ENCODE data around the gene AMPH.
"Not testable (repeated sequence)": the region's sequence is repeated elsewhere in the genome, so short reads cannot be mapped to it uniquely, and the experiment has no call there.

Gene AMPH

GRCh38 chr7:38411404-38411803 lies 219.8 kb downstream of the AMPH start:
- Histone ChIP-seq H3K27ac (ENCODE audit: insufficient read depth, low read depth, low read length, poor library complexity, severe bottlenecking) (no peak overlapping the region), H3K9me3 (ENCODE audit: control insufficient read depth, low read length) (no peaks in the 10 kb centered on the region), H3K36me3 (ENCODE audit: control insufficient read depth, insufficient read depth, low read length) (no peaks in the 10 kb centered on the region), H3K4me1 (ENCODE audit: control insufficient read depth, insufficient read depth, low read length) (no peaks in the 10 kb centered on the region), H3K4me3 (ENCODE audit: insufficient read depth, low read depth, low read length) (no peak overlapping the region), H3K27me3 (ENCODE audit: control insufficient read depth, insufficient read depth, low read length, poor library complexity, severe bottlenecking) (no peaks in the 10 kb centered on the region)
- WGBS, 2 experiments, result 74 to 100% methylated on average over 1 of the region's 1 CpG

GRCh38 chr7:38410056-38410455 lies 221.1 kb downstream of the AMPH start:
- Histone ChIP-seq H3K4me1 (ENCODE audit: control insufficient read depth, insufficient read depth, low read length) (no peaks in the 10 kb centered on the region), H3K27me3 (ENCODE audit: control insufficient read depth, insufficient read depth, low read length, poor library complexity, severe bottlenecking) (no peaks in the 10 kb centered on the region), H3K4me3 (ENCODE audit: insufficient read depth, low read depth, low read length) (no peak overlapping the region), H3K27ac (ENCODE audit: insufficient read depth, low read depth, low read length, poor library complexity, severe bottlenecking) (no peak overlapping the region), H3K9me3 (ENCODE audit: control insufficient read depth, low read length) (no peaks in the 10 kb centered on the region), H3K36me3 (ENCODE audit: control insufficient read depth, insufficient read depth, low read length) (no peaks in the 10 kb centered on the region)
- WGBS, 2 experiments, result 91 to 93% methylated on average over 2 of the region's 2 CpGs

GRCh38 chr7:38409531-38409930 lies 221.6 kb downstream of the AMPH start:
- H3K9me3 ChIP-seq (ENCODE audit: control insufficient read depth, low read length), result no peaks in the 10 kb centered on the region

GRCh38 chr7:38398725-38399321 lies 232.3 kb downstream of the AMPH start:
- WGBS, 2 experiments, result 18% methylated on average over 5 to 8 of the region's 9 CpGs
- Histone ChIP-seq H3K27ac (ENCODE audit: insufficient read depth, low read depth, low read length, poor library complexity, severe bottlenecking) (no peak overlapping the region), H3K4me1 (ENCODE audit: control insufficient read depth, insufficient read depth, low read length) (no peaks in the 10 kb centered on the region), H3K36me3 (ENCODE audit: control insufficient read depth, insufficient read depth, low read length) (no peaks in the 10 kb centered on the region), H3K9me3 (ENCODE audit: control insufficient read depth, low read length) (no peaks in the 10 kb centered on the region), H3K4me3 (ENCODE audit: insufficient read depth, low read depth, low read length) (no peak overlapping the region), H3K27me3 (ENCODE audit: control insufficient read depth, insufficient read depth, low read length, poor library complexity, severe bottlenecking) (no peaks in the 10 kb centered on the region)

More at GRCh38 chr7:38409531-38409930, 221.6 kb downstream of the AMPH start:
- Histone ChIP-seq H3K4me3 (ENCODE audit: insufficient read depth, low read depth, low read length) (no peak overlapping the region), H3K27me3 (ENCODE audit: control insufficient read depth, insufficient read depth, low read length, poor library complexity, severe bottlenecking) (no peaks in the 10 kb centered on the region), H3K4me1 (ENCODE audit: control insufficient read depth, insufficient read depth, low read length) (no peaks in the 10 kb centered on the region), H3K36me3 (ENCODE audit: control insufficient read depth, insufficient read depth, low read length) (no peaks in the 10 kb centered on the region), H3K27ac (ENCODE audit: insufficient read depth, low read depth, low read length, poor library complexity, severe bottlenecking) (no peak overlapping the region)
- WGBS, 2 experiments, result 92 to 93% methylated on average over 6 of the region's 6 CpGs

- H3K27ac ChIP-seq (ENCODE audit: insufficient read depth, low read depth, low read length, poor library complexity, severe bottlenecking), result no peak overlapping the region
- H3K36me3 ChIP-seq (ENCODE audit: control insufficient read depth, insufficient read depth, low read length), result no peaks in the 10 kb centered on the region
- H3K4me3 ChIP-seq (ENCODE audit: insufficient read depth, low read depth, low read length), result no peak overlapping the region
- no peaks in the 10 kb centered on the region for H3K4me1 ChIP-seq (ENCODE audit: control insufficient read depth, insufficient read depth, low read length)
- no peaks in the 10 kb centered on the region for H3K9me3 ChIP-seq (ENCODE audit: control insufficient read depth, low read length)
- no peaks in the 10 kb centered on the region for H3K27me3 ChIP-seq (ENCODE audit: control insufficient read depth, insufficient read depth, low read length, poor library complexity, severe bottlenecking)
- 97 to 100% methylated on average over 1 to 2 of the region's 2 CpGs for WGBS, 2 experiments
Observed at GRCh38 chr7:38396852-38397251, 234.3 kb downstream of the AMPH start.

- not testable (repeated sequence) for H3K4me1 ChIP-seq (ENCODE audit: control insufficient read depth, insufficient read depth, low read length); H3K36me3 ChIP-seq (ENCODE audit: control insufficient read depth, insufficient read depth, low read length); H3K27me3 ChIP-seq (ENCODE audit: control insufficient read depth, insufficient read depth, low read length, poor library complexity, severe bottlenecking); H3K4me3 ChIP-seq (ENCODE audit: insufficient read depth, low read depth, low read length); H3K27ac ChIP-seq (ENCODE audit: insufficient read depth, low read depth, low read length, poor library complexity, severe bottlenecking); H3K9me3 ChIP-seq (ENCODE audit: control insufficient read depth, low read length)
- WGBS, 2 experiments, result 95 to 100% methylated on average over 1 of the region's 1 CpG
Observed at GRCh38 chr7:38395921-38396552, 235.1 kb downstream of the AMPH start.

- H3K27me3 ChIP-seq (ENCODE audit: control insufficient read depth, insufficient read depth, low read length, poor library complexity, severe bottlenecking), result no peaks in the 10 kb centered on the region
- no peak overlapping the region for H3K27ac ChIP-seq (ENCODE audit: insufficient read depth, low read depth, low read length, poor library complexity, severe bottlenecking)
- no peaks in the 10 kb centered on the region for H3K9me3 ChIP-seq (ENCODE audit: control insufficient read depth, low read length)
- no peak overlapping the region for H3K4me3 ChIP-seq (ENCODE audit: insufficient read depth, low read depth, low read length)
- WGBS, 2 experiments, result 87% methylated on average over 4 of the region's 4 CpGs
- no peaks in the 10 kb centered on the region for H3K36me3 ChIP-seq (ENCODE audit: control insufficient read depth, insufficient read depth, low read length)
- H3K4me1 ChIP-seq (ENCODE audit: control insufficient read depth, insufficient read depth, low read length), result no peaks in the 10 kb centered on the region
Observed at GRCh38 chr7:38394660-38395059, 236.5 kb downstream of the AMPH start.

- Histone ChIP-seq H3K27me3 (ENCODE audit: control insufficient read depth, insufficient read depth, low read length, poor library complexity, severe bottlenecking) (no peaks in the 10 kb centered on the region), H3K4me3 (ENCODE audit: insufficient read depth, low read depth, low read length) (no peak overlapping the region), H3K4me1 (ENCODE audit: control insufficient read depth, insufficient read depth, low read length) (no peaks in the 10 kb centered on the region), H3K9me3 (ENCODE audit: control insufficient read depth, low read length) (no peaks in the 10 kb centered on the region), H3K27ac (ENCODE audit: insufficient read depth, low read depth, low read length, poor library complexity, severe bottlenecking) (no peak overlapping the region), H3K36me3 (ENCODE audit: control insufficient read depth, insufficient read depth, low read length) (no peaks in the 10 kb centered on the region)
- 91 to 96% methylated on average over 5 of the region's 5 CpGs for WGBS, 2 experiments
Observed at GRCh38 chr7:38393874-38394273, 237.3 kb downstream of the AMPH start.

- 86 to 89% methylated on average over 13 of the region's 13 CpGs for WGBS, 2 experiments
- no peaks in the 10 kb centered on the region for H3K27me3 ChIP-seq (ENCODE audit: control insufficient read depth, insufficient read depth, low read length, poor library complexity, severe bottlenecking)
Observed at GRCh38 chr7:38391751-38392150, 239.4 kb downstream of the AMPH start.

GRCh38 chr7:38385682-38386081 lies 245.5 kb downstream of the AMPH start:
- Histone ChIP-seq H3K4me1 (ENCODE audit: control insufficient read depth, insufficient read depth, low read length) (no peaks in the 10 kb centered on the region), H3K27me3 (ENCODE audit: control insufficient read depth, insufficient read depth, low read length, poor library complexity, severe bottlenecking) (no peaks in the 10 kb centered on the region), H3K4me3 (ENCODE audit: insufficient read depth, low read depth, low read length) (no peak overlapping the region), H3K9me3 (ENCODE audit: control insufficient read depth, low read length) (no peaks in the 10 kb centered on the region), H3K27ac (ENCODE audit: insufficient read depth, low read depth, low read length, poor library complexity, severe bottlenecking) (no peak overlapping the region), H3K36me3 (ENCODE audit: control insufficient read depth, insufficient read depth, low read length) (no peaks in the 10 kb centered on the region)

More at GRCh38 chr7:38391751-38392150, 239.4 kb downstream of the AMPH start:
- Histone ChIP-seq H3K4me1 (ENCODE audit: control insufficient read depth, insufficient read depth, low read length) (no peaks in the 10 kb centered on the region), H3K9me3 (ENCODE audit: control insufficient read depth, low read length) (no peaks in the 10 kb centered on the region), H3K4me3 (ENCODE audit: insufficient read depth, low read depth, low read length) (no peak overlapping the region), H3K27ac (ENCODE audit: insufficient read depth, low read depth, low read length, poor library complexity, severe bottlenecking) (no peak overlapping the region), H3K36me3 (ENCODE audit: control insufficient read depth, insufficient read depth, low read length) (no peaks in the 10 kb centered on the region)
